Measurements from ENCODE around the gene SEMA5B.

Gene SEMA5B

GRCh38 chr3:122936986-122937385 is 90.6 kb downstream of the SEMA5B start:
- Histone ChIP-seq H4K20me1 (ENCODE audit: low read depth, low read length) (no peaks in the 10 kb centered on the region), H2AFZ (ENCODE audit: low read depth, low read length, severe bottlenecking) (no peak overlapping the region), H3K36me3 (ENCODE audit: low read length) (no peaks in the 10 kb centered on the region), H3K27me3 (ENCODE audit: low read length) (no peaks in the 10 kb centered on the region), H3K4me3 (ENCODE audit: insufficient read depth, low read length, poor library complexity, severe bottlenecking) (no peak overlapping the region), H3K9me2 (replicated peaks; ENCODE audit: insufficient read depth, low read length) (no peaks in the 10 kb centered on the region), H3K4me2 (ENCODE audit: low read depth, low read length, poor library complexity, severe bottlenecking) (no peak overlapping the region), H3F3A (ENCODE audit: insufficient read depth) (no peaks in the 10 kb centered on the region), H3K9ac (ENCODE audit: low read length) (no peak overlapping the region), H3K79me2 (ENCODE audit: insufficient read depth, low read length) (no peaks in the 10 kb centered on the region), H3K27ac (ENCODE audit: low read depth, low read length) (no peak overlapping the region), H3K9me3 (ENCODE audit: insufficient read depth, low read length) (no peaks in the 10 kb centered on the region)
- no peak for TF ChIP-seq CTCF (IDR thresholded peaks at IDR 0.05; ENCODE audit: insufficient read depth, low read length, poor library complexity, severe bottlenecking)
- no peak for TF ChIP-seq EZH2phosphoT487 (conservative IDR thresholded peaks at IDR 0.05; ENCODE audit: low read length)

GRCh38 chr3:122936335-122936734 is 91.2 kb downstream of the SEMA5B start:
- H3K79me2 ChIP-seq (ENCODE audit: insufficient read depth, low read length) = no peaks in the 10 kb centered on the region

GRCh38 chr3:122934251-122934650 is 93.3 kb downstream of the SEMA5B start:
- no peaks in the 10 kb centered on the region for H3K79me2 ChIP-seq (ENCODE audit: insufficient read depth, low read length)
- H4K20me1 ChIP-seq (ENCODE audit: low read depth, low read length) = no peaks in the 10 kb centered on the region
- H2AFZ ChIP-seq (ENCODE audit: low read depth, low read length, severe bottlenecking) = no peak overlapping the region
- H3K4me2 ChIP-seq (ENCODE audit: low read depth, low read length, poor library complexity, severe bottlenecking) = no peak overlapping the region
- H3K27ac ChIP-seq (ENCODE audit: low read depth, low read length) = no peak overlapping the region
- no peaks in the 10 kb centered on the region for H3K9me2 ChIP-seq (replicated peaks; ENCODE audit: insufficient read depth, low read length)
- no peaks in the 10 kb centered on the region for H3K27me3 ChIP-seq (ENCODE audit: low read length)
- no peaks in the 10 kb centered on the region for H3K36me3 ChIP-seq (ENCODE audit: low read length)
- TF ChIP-seq CTCF (IDR thresholded peaks at IDR 0.05; ENCODE audit: insufficient read depth, low read length, poor library complexity, severe bottlenecking) (no peak), EZH2phosphoT487 (conservative IDR thresholded peaks at IDR 0.05; ENCODE audit: low read length) (no peak)
- H3K4me3 ChIP-seq (ENCODE audit: insufficient read depth, low read length, poor library complexity, severe bottlenecking) = no peak overlapping the region
- H3F3A ChIP-seq (ENCODE audit: insufficient read depth) = no peaks in the 10 kb centered on the region
- H3K9me3 ChIP-seq (ENCODE audit: insufficient read depth, low read length) = no peaks in the 10 kb centered on the region
- H3K9ac ChIP-seq (ENCODE audit: low read length) = no peak overlapping the region

More at GRCh38 chr3:122936335-122936734, 91.2 kb downstream of the SEMA5B start:
- TF ChIP-seq EZH2phosphoT487 (conservative IDR thresholded peaks at IDR 0.05; ENCODE audit: low read length) = no peak
- no peak for TF ChIP-seq CTCF (IDR thresholded peaks at IDR 0.05; ENCODE audit: insufficient read depth, low read length, poor library complexity, severe bottlenecking)
- Histone ChIP-seq H4K20me1 (ENCODE audit: low read depth, low read length) (no peaks in the 10 kb centered on the region), H3F3A (ENCODE audit: insufficient read depth) (no peaks in the 10 kb centered on the region), H3K4me2 (ENCODE audit: low read depth, low read length, poor library complexity, severe bottlenecking) (no peak overlapping the region), H3K9ac (ENCODE audit: low read length) (no peak overlapping the region), H3K9me3 (ENCODE audit: insufficient read depth, low read length) (no peaks in the 10 kb centered on the region), H2AFZ (ENCODE audit: low read depth, low read length, severe bottlenecking) (no peak overlapping the region), H3K27me3 (ENCODE audit: low read length) (no peaks in the 10 kb centered on the region), H3K27ac (ENCODE audit: low read depth, low read length) (no peak overlapping the region), H3K9me2 (replicated peaks; ENCODE audit: insufficient read depth, low read length) (no peaks in the 10 kb centered on the region), H3K4me3 (ENCODE audit: insufficient read depth, low read length, poor library complexity, severe bottlenecking) (no peak overlapping the region), H3K36me3 (ENCODE audit: low read length) (no peaks in the 10 kb centered on the region)
